Measurements from ENCODE around the gene XPO5.
A peak's percentile ranks its signal among the peaks of the same experiment; 100 is the strongest.

Gene XPO5

GRCh38 chr6:43491750-43492661 lies 83.8 kb downstream of the XPO5 start:
- Histone ChIP-seq H3K9me3 (ENCODE audit: insufficient read depth, low read depth, low read length) (no peaks in the 10 kb centered on the region), H3K14ac (ENCODE audit: low read length) (no peak overlapping the region), H2BK5ac (ENCODE audit: low read depth, low read length, poor library complexity) (no peak overlapping the region), H3K27ac (ENCODE audit: low read depth, low read length) (no peak overlapping the region), H3K18ac (ENCODE audit: low read length) (no peak overlapping the region), H3K4me3 (ENCODE audit: low read depth, low read length) (no peak overlapping the region), H2BK12ac (ENCODE audit: low read length) (no peak overlapping the region), H3K79me2 (ENCODE audit: control insufficient read depth, insufficient read depth, low read length, poor library complexity) (peaks cover 2% of the 10 kb centered on the region), H2AFZ (ENCODE audit: insufficient read depth, low read length, poor library complexity) (no peak overlapping the region), H2BK120ac (ENCODE audit: insufficient read depth, low read length, poor library complexity) (no peak overlapping the region), H3K4me2 (ENCODE audit: low read length) (no peak overlapping the region), H2AK5ac (ENCODE audit: low read length) (no peak overlapping the region), H4K91ac (ENCODE audit: low read depth, low read length) (no peak overlapping the region), H3K4ac (ENCODE audit: low read depth, low read length) (no peak overlapping the region), H3K23ac (ENCODE audit: low read length) (no peak overlapping the region), H3K36me3 (ENCODE audit: control insufficient read depth in 1 of 2, insufficient read depth in 2 of 2, low read length in 2 of 2) (no peaks in the 10 kb centered on the region), H3K4me1 (ENCODE audit: control insufficient read depth in 1 of 2, insufficient read depth in 2 of 2, low read length in 2 of 2) (peaks cover 45 to 54% of the 10 kb centered on the region in 2 experiments), H4K8ac (ENCODE audit: low read depth, low read length) (no peak overlapping the region), H4K12ac (ENCODE audit: low read depth, low read length) (no peak overlapping the region), H3K79me1 (ENCODE audit: low read length) (peaks cover 9% of the 10 kb centered on the region), H3K27me3 (ENCODE audit: insufficient read depth, low read length) (no peaks in the 10 kb centered on the region), H3K9ac (ENCODE audit: low read length) (no peak overlapping the region)
- WGBS (ENCODE audit: extremely low coverage, insufficient coverage, insufficient read length) = no CpG with 5 or more reads among the region's 10 CpGs
- DNase-seq = no peak

DNA sequence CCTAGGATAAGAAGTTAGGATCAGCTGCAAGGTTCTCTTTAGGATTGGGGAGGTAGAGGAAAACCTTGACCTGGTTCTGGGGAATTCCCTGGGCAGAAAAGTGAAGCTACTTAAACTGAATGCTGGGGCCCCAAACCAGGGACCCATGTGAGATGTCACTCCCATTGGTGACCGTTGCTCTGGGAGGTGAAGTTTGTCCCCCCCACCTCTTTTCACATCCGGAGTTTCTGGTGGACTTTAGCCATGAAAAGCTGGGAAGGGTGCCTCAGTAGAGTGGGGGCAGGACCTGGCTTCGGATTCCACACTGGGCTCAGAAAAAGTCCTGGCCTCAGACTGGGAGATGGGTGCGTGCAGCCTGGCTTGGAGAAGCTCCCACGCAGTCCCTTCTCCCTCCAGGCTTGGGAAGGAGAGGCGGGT lies 85.3 kb downstream of the XPO5 start:
- Histone ChIP-seq H4K12ac (ENCODE audit: low read depth, low read length) (no peak overlapping the region), H3K4ac (ENCODE audit: low read depth, low read length) (no peak overlapping the region), H2BK5ac (ENCODE audit: low read depth, low read length, poor library complexity) (no peak overlapping the region), H3K79me2 (ENCODE audit: control insufficient read depth, insufficient read depth, low read length, poor library complexity) (peaks cover 2% of the 10 kb centered on the region), H4K8ac (ENCODE audit: low read depth, low read length) (no peak overlapping the region), H3K23ac (ENCODE audit: low read length) (no peak overlapping the region), H3K14ac (ENCODE audit: low read length) (no peak overlapping the region), H3K27ac (ENCODE audit: low read depth, low read length) (no peak overlapping the region), H3K9ac (ENCODE audit: low read length) (no peak overlapping the region), H2AK5ac (ENCODE audit: low read length) (no peak overlapping the region), H3K4me1 (ENCODE audit: control insufficient read depth in 1 of 2, insufficient read depth in 2 of 2, low read length in 2 of 2) (peaks cover 33 to 40% of the 10 kb centered on the region in 2 experiments), H3K79me1 (ENCODE audit: low read length) (peaks cover 6% of the 10 kb centered on the region), H3K27me3 (ENCODE audit: insufficient read depth, low read length) (no peaks in the 10 kb centered on the region), H3K4me2 (ENCODE audit: low read length) (no peak overlapping the region), H2BK120ac (ENCODE audit: insufficient read depth, low read length, poor library complexity) (no peak overlapping the region), H2AFZ (ENCODE audit: insufficient read depth, low read length, poor library complexity) (no peak overlapping the region), H3K36me3 (ENCODE audit: control insufficient read depth in 1 of 2, insufficient read depth in 2 of 2, low read length in 2 of 2) (no peaks in the 10 kb centered on the region), H2BK12ac (ENCODE audit: low read length) (no peak overlapping the region), H3K4me3 (ENCODE audit: low read depth, low read length) (no peak overlapping the region), H4K91ac (ENCODE audit: low read depth, low read length) (no peak overlapping the region), H3K9me3 (ENCODE audit: insufficient read depth, low read depth, low read length) (no peaks in the 10 kb centered on the region), H3K18ac (ENCODE audit: low read length) (no peak overlapping the region)
- WGBS (ENCODE audit: extremely low coverage, insufficient coverage, insufficient read length) = no CpG with 5 or more reads among the region's 6 CpGs
- no peak for DNase-seq

DNA sequence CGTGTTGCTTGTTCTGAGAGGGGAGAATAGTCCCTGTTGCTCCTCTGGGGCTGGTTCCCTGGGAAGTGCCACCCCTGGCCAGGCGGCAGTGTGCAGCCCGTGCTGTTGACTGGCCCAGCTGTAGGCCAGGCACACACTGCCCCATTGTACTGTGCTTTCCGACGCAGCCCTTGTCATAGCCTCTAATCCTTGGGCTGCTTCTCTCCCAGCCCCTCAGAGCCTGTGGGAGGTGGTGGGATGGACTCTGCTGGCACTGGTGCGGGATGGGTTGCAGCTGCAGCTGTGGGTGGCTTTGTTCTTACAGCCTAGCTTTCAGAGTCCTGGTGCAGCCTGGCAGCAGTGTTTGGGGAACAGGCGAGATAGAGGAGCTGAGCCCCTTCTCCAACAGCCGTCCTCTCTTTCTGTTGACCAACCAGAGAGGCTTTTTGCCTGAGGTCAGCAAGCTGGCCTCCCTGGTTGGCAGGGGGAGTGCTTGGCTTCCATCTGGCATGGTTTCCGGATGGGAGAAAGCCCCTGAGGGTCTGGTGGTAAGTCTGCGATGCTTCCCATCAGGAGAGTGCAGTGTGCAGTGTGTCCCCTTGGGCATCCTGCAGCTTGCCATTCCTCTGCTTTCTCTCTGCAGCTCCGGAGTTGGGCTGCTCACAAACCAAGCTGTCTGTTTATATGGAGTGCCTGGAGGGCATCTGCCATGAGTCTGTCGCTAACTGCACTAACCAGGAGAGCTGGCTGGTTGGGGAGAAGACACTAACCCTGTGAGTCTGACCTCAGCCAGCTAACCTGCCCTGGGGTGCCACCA lies 86.4 kb downstream of the XPO5 start:
- no peak overlapping the region for H2BK12ac ChIP-seq (ENCODE audit: low read length)
- H3K36me3 ChIP-seq (ENCODE audit: control insufficient read depth in 1 of 2, insufficient read depth in 2 of 2, low read length in 2 of 2) = no peaks in the 10 kb centered on the region
- no peak overlapping the region for H4K8ac ChIP-seq (ENCODE audit: low read depth, low read length)
- no peak overlapping the region for H3K14ac ChIP-seq (ENCODE audit: low read length)
- H2AFZ ChIP-seq (ENCODE audit: insufficient read depth, low read length, poor library complexity) = no peak overlapping the region
- no peaks in the 10 kb centered on the region for H3K27me3 ChIP-seq (ENCODE audit: insufficient read depth, low read length)
- no peak overlapping the region for H3K18ac ChIP-seq (ENCODE audit: low read length)
- H2BK5ac ChIP-seq (ENCODE audit: low read depth, low read length, poor library complexity) = no peak overlapping the region
- no peak overlapping the region for H3K4me3 ChIP-seq (ENCODE audit: low read depth, low read length)
- DNase-seq = peak; percentile 58 to 66
- no peaks in the 10 kb centered on the region for H3K79me2 ChIP-seq (ENCODE audit: control insufficient read depth, insufficient read depth, low read length, poor library complexity)
- no peak overlapping the region for H4K12ac ChIP-seq (ENCODE audit: low read depth, low read length)
- peak overlapping the region; percentile 22 for H3K4me2 ChIP-seq (ENCODE audit: low read length)
- no peak overlapping the region for H2AK5ac ChIP-seq (ENCODE audit: low read length)
- no peak overlapping the region for H3K9ac ChIP-seq (ENCODE audit: low read length)
- H3K27ac ChIP-seq (ENCODE audit: low read depth, low read length) = peak overlapping the region; percentile 18
- H3K4ac ChIP-seq (ENCODE audit: low read depth, low read length) = no peak overlapping the region
- no CpG with 5 or more reads among the region's 12 CpGs for WGBS (ENCODE audit: extremely low coverage, insufficient coverage, insufficient read length)
- H3K4me1 ChIP-seq (ENCODE audit: control insufficient read depth in 1 of 2, insufficient read depth in 2 of 2, low read length in 2 of 2) = peaks cover 23 to 29% of the 10 kb centered on the region in 2 experiments
- no peak overlapping the region for H2BK120ac ChIP-seq (ENCODE audit: insufficient read depth, low read length, poor library complexity)
- peak overlapping the region; percentile 5 for H4K91ac ChIP-seq (ENCODE audit: low read depth, low read length)
- H3K23ac ChIP-seq (ENCODE audit: low read length) = no peak overlapping the region
- no peaks in the 10 kb centered on the region for H3K9me3 ChIP-seq (ENCODE audit: insufficient read depth, low read depth, low read length)
- H3K79me1 ChIP-seq (ENCODE audit: low read length) = no peaks in the 10 kb centered on the region

DNA sequence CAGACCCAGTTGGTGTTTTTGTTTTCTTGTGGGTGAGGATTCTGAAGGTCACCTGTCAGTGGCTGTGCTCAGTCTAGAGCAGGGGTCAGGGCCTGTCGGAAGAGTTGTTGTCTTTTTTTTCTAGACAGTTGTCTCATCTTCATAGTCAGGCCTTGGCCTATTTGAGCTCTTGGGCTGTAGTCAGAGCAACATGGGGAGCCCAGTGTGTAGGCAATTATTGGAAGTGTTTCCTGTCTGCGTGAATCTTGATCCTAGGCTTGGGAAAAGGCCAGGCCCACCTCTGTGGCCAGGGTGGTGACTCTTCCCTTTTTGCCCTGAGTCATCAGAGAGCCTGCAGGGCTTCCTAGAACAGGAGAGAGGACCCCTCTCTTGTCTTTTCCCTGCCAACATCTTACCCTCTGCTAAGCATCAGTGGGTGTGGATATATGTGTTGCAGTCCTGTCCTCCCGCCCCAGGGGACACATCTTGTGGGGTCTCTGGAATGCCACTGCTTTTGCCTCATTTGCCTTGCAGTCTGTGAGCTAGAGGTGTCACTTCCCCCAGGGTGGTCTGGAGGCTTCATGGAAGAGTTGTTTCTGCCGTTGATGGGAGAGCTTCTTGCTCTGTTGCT lies 87.1 kb downstream of the XPO5 start:
- Histone ChIP-seq H2BK12ac (ENCODE audit: low read length) (no peak overlapping the region), H3K9ac (ENCODE audit: low read length) (no peak overlapping the region), H3K4me3 (ENCODE audit: low read depth, low read length) (no peak overlapping the region), H3K4me2 (ENCODE audit: low read length) (no peak overlapping the region), H3K79me2 (ENCODE audit: control insufficient read depth, insufficient read depth, low read length, poor library complexity) (no peaks in the 10 kb centered on the region), H3K36me3 (ENCODE audit: control insufficient read depth in 1 of 2, insufficient read depth in 2 of 2, low read length in 2 of 2) (no peaks in the 10 kb centered on the region), H3K4me1 (ENCODE audit: control insufficient read depth in 1 of 2, insufficient read depth in 2 of 2, low read length in 2 of 2) (peaks cover 18 to 23% of the 10 kb centered on the region in 2 experiments), H3K79me1 (ENCODE audit: low read length) (no peaks in the 10 kb centered on the region), H2AK5ac (ENCODE audit: low read length) (no peak overlapping the region), H4K8ac (ENCODE audit: low read depth, low read length) (no peak overlapping the region), H3K27me3 (ENCODE audit: insufficient read depth, low read length) (no peaks in the 10 kb centered on the region), H3K4ac (ENCODE audit: low read depth, low read length) (peak overlapping the region; percentile 17), H3K14ac (ENCODE audit: low read length) (no peak overlapping the region), H4K12ac (ENCODE audit: low read depth, low read length) (no peak overlapping the region), H3K9me3 (ENCODE audit: insufficient read depth, low read depth, low read length) (no peaks in the 10 kb centered on the region), H2BK120ac (ENCODE audit: insufficient read depth, low read length, poor library complexity) (no peak overlapping the region), H3K27ac (ENCODE audit: low read depth, low read length) (peak overlapping the region; percentile 18), H4K91ac (ENCODE audit: low read depth, low read length) (peak overlapping the region; percentile 5), H3K18ac (ENCODE audit: low read length) (no peak overlapping the region), H2BK5ac (ENCODE audit: low read depth, low read length, poor library complexity) (no peak overlapping the region), H2AFZ (ENCODE audit: insufficient read depth, low read length, poor library complexity) (no peak overlapping the region), H3K23ac (ENCODE audit: low read length) (no peak overlapping the region)
- no CpG with 5 or more reads among the region's 4 CpGs for WGBS (ENCODE audit: extremely low coverage, insufficient coverage, insufficient read length)
- DNase-seq = no peak

Data from trophoblast cell (in vitro differentiated cells and primary cell).